HEK293 (cell line): ENCODE results near the gene STX10.
"Not testable (repeated sequence)": the region's sequence is repeated elsewhere in the genome, so short reads cannot be mapped to it uniquely, and the experiment has no call there.

Experiments used
- CTCF ChIA-PET: fragments of 350-600 bp; formaldehyde crosslinking; extraction: SDS; loops from one replicate; lab custom pipeline; 2021; ENCODE audit warnings: antibody characterized with exemption; lab: Yijun Ruan, JAX
- POLR2A ChIA-PET: fragments of 300-600 bp; formaldehyde crosslinking; extraction: SDS; loops from one replicate; lab custom pipeline; 2020; ENCODE audit warnings: antibody characterized with exemption, inconsistent platforms; lab: Yijun Ruan, JAX
- H3K27ac ChIP-seq: fragments of 200-500 bp; sonication (Bioruptor generic); 2 replicates; pipeline ENCODE4 v1.5.1; 2014; ENCODE audit warnings: low read depth, low read length, control low read depth, inconsistent platforms; ENCODE audit errors: extremely low read depth
- H3K36me3 ChIP-seq, 2 experiments: fragments of 200-500 bp in 1 of 2; sonication (Bioruptor generic) in 1 of 2; 1 replicate in 1 of 2; 2 replicates in 1 of 2; pipeline ENCODE4 v1.5.1; 2014 to 2017; ENCODE audit warnings: inconsistent platforms in 2 of 2, low read length in 2 of 2; ENCODE audit not compliant: control insufficient read depth in 2 of 2, insufficient read depth in 1 of 2
- H3K4me1 ChIP-seq: fragments of 200-500 bp; sonication (Bioruptor generic); 2 replicates; pipeline ENCODE4 v1.5.1; 2014; ENCODE audit warnings: mild to moderate bottlenecking, low read length, inconsistent platforms; ENCODE audit not compliant: control insufficient read depth, insufficient read depth
- H3K4me3 ChIP-seq: 2 replicates; pipeline ENCODE4 v1.5.1; 2011; ENCODE audit warnings: low read depth, mild to moderate bottlenecking, control low read depth, low read length, moderate library complexity
- H3K9me3 ChIP-seq: fragments of 200-500 bp; sonication (Bioruptor generic); 2 replicates; pipeline ENCODE4 v1.5.1; 2014; ENCODE audit warnings: low read depth, low read length, inconsistent platforms; ENCODE audit not compliant: control insufficient read depth, insufficient read depth
- AEBP2 ChIP-seq: fragments of 450-650 bp; formaldehyde crosslinking; IDR thresholded peaks from 2 replicates; pipeline ENCODE4 v1.5.1; 2016; ENCODE audit warnings: missing biosample characterization, missing genetic modification characterization, borderline replicate concordance
- KLF1 ChIP-seq: fragments of 450-650 bp; formaldehyde crosslinking; IDR thresholded peaks from 2 replicates; pipeline ENCODE4 v1.5.1; 2016; ENCODE audit warnings: missing biosample characterization, missing genetic modification characterization
- KLF9 ChIP-seq: fragments of 450-650 bp; formaldehyde crosslinking; IDR thresholded peaks from 2 replicates; pipeline ENCODE4 v1.5.1; 2016; ENCODE audit warnings: missing biosample characterization, missing genetic modification characterization, low read depth
- OSR2 ChIP-seq: fragments of 450-650 bp; formaldehyde crosslinking; IDR thresholded peaks from 2 replicates; pipeline ENCODE4 v1.5.1; 2016; ENCODE audit warnings: missing biosample characterization, missing genetic modification characterization
- PATZ1 ChIP-seq: fragments of 450-650 bp; formaldehyde crosslinking; IDR thresholded peaks from 2 replicates; pipeline ENCODE4 v1.5.1; 2016; ENCODE audit warnings: missing biosample characterization, missing genetic modification characterization
- SP2 ChIP-seq: fragments of 450-650 bp; formaldehyde crosslinking; IDR thresholded peaks from 2 replicates; pipeline ENCODE4 v1.5.1; 2016; ENCODE audit warnings: missing biosample characterization, missing genetic modification characterization
- TCF7L2 ChIP-seq: IDR thresholded peaks from 2 replicates; pipeline ENCODE4 v1.6.1; 2011; ENCODE audit warnings: low read depth, mild to moderate bottlenecking, inconsistent platforms, low read length, moderate library complexity, borderline replicate concordance
- ZBTB10 ChIP-seq: fragments of 450-650 bp; formaldehyde crosslinking; IDR thresholded peaks from 2 replicates; pipeline ENCODE4 v1.5.1; 2016; ENCODE audit warnings: missing biosample characterization, missing genetic modification characterization
- ZBTB17 ChIP-seq: fragments of 450-650 bp; formaldehyde crosslinking; IDR thresholded peaks from 2 replicates; pipeline ENCODE4 v1.5.1; 2016; ENCODE audit warnings: missing biosample characterization, missing genetic modification characterization
- ZBTB49 ChIP-seq: fragments of 450-650 bp; formaldehyde crosslinking; IDR thresholded peaks from 2 replicates; pipeline ENCODE4 v1.5.1; 2016; ENCODE audit warnings: missing biosample characterization, missing genetic modification characterization, low read depth
- ZBTB8A ChIP-seq: fragments of 450-650 bp; formaldehyde crosslinking; IDR thresholded peaks from 2 replicates; pipeline ENCODE4 v1.5.1; 2016; ENCODE audit warnings: missing biosample characterization, missing genetic modification characterization
- ZIC2 ChIP-seq: fragments of 450-650 bp; formaldehyde crosslinking; IDR thresholded peaks from 2 replicates; pipeline ENCODE4 v1.5.1; 2016; ENCODE audit warnings: missing biosample characterization, missing genetic modification characterization
- ZNF121 ChIP-seq: fragments of 450-650 bp; formaldehyde crosslinking; IDR thresholded peaks from 2 replicates; pipeline ENCODE4 v1.5.1; 2016; ENCODE audit warnings: missing biosample characterization, missing genetic modification characterization
- ZNF335 ChIP-seq: fragments of 450-650 bp; formaldehyde crosslinking; conservative IDR thresholded peaks from 2 replicates; pipeline ENCODE4 v1.5.1; 2016; ENCODE audit warnings: missing biosample characterization, missing genetic modification characterization
- ZNF416 ChIP-seq: fragments of 450-650 bp; formaldehyde crosslinking; IDR thresholded peaks from 2 replicates; pipeline ENCODE4 v1.5.1; 2016; ENCODE audit warnings: missing biosample characterization, missing genetic modification characterization
- ZNF558 ChIP-seq: fragments of 450-650 bp; formaldehyde crosslinking; IDR thresholded peaks from 2 replicates; pipeline ENCODE4 v1.5.1; 2016; ENCODE audit warnings: missing biosample characterization, missing genetic modification characterization
- ZNF600 ChIP-seq: fragments of 450-650 bp; formaldehyde crosslinking; IDR thresholded peaks from 2 replicates; pipeline ENCODE4 v1.5.1; 2016; ENCODE audit warnings: missing biosample characterization, missing genetic modification characterization
- ZNF692 ChIP-seq: fragments of 450-650 bp; formaldehyde crosslinking; IDR thresholded peaks from 2 replicates; pipeline ENCODE4 v1.5.1; 2016; ENCODE audit warnings: missing biosample characterization, missing genetic modification characterization

The STX10 gene

GRCh38 chr19:13169769-13170168 is 19.6 kb upstream of the STX10 start:
- CTCF ChIA-PET, result interaction anchor here (0.6 to 2.6 kb wide), 9 partner anchors 11 to 259 kb away, joined by 3 to 11 read pairs (median 3); no protein-coding TSS in a partner anchor
- Histone ChIP-seq H3K9me3 (no peaks in the 10 kb centered on the region), H3K27ac (no peak overlapping the region), H3K4me1 (peaks cover 13% of the 10 kb centered on the region), H3K4me3 (no peak overlapping the region)
- POLR2A ChIA-PET, result interaction anchor here (1.4 to 5.2 kb wide), 3 partner anchors 15 to 19 kb away, joined by 5 to 63 read pairs (median 6); partner anchors contain the start of genes IER2 and STX10
- TF ChIP-seq ZBTB17 (tag by site-specific recombination) (0 out of 2 replicates have a peak, but pooled peaks have one; percentile 9), AEBP2 (tag by site-specific recombination) (no peak), SP2 (tag by site-specific recombination) (no peak), ZNF600 (tag by site-specific recombination) (0 out of 2 replicates have a peak, but pooled peaks have one; percentile 31), KLF1 (peak; percentile 43), PATZ1 (tag by site-specific recombination) (0 out of 2 replicates have a peak, but pooled peaks have one; percentile 17), ZNF335 (tag by site-specific recombination) (peak; percentile 57; the same call in 1 of the 2 replicates)
- TF ChIP-seq, all 188 proteins: peak for 5
- no peaks in the 10 kb centered on the region for H3K36me3 ChIP-seq

- CTCF ChIA-PET, result interaction anchor here (0.7 to 1.1 kb wide), 2 partner anchors 29 to 34 kb away, joined by 3 to 4 read pairs; no protein-coding TSS in a partner anchor
- H3K4me1 ChIP-seq, result peaks cover 17% of the 10 kb centered on the region
- H3K36me3 ChIP-seq, H3K9me3 ChIP-seq, H3K4me3 ChIP-seq, H3K27ac ChIP-seq: not testable (repeated sequence)
- 0 out of 2 replicates have a peak, but pooled peaks have one; percentile 15 for TF ChIP-seq ZNF121 (tag by site-specific recombination)
- POLR2A ChIA-PET, result interaction anchor here (5.9 to 6.3 kb wide), 2 partner anchors 11 to 14 kb away, joined by 60 to 89 read pairs; no protein-coding TSS in a partner anchor
Observed at GRCh38 chr19:13166151-13166550, 16.0 kb upstream of the STX10 start.

GRCh38 chr19:13165162-13165997 is 15.2 kb upstream of the STX10 start:
- Histone ChIP-seq H3K9me3 (no peaks in the 10 kb centered on the region), H3K4me1 (peaks cover 17% of the 10 kb centered on the region), H3K4me3 (no peak overlapping the region), H3K27ac (peak overlapping the region; percentile 72), H3K36me3 (no peaks in the 10 kb centered on the region)
- POLR2A ChIA-PET, result interaction anchor here (0.7 to 6.3 kb wide), 5 partner anchors 10 to 341 kb away, joined by 3 to 89 read pairs (median 17); partner anchors contain the start of gene CACNA1A
- CTCF ChIA-PET, result interaction anchor here (1.0 to 1.1 kb wide), 2 partner anchors 28 to 29 kb away, joined by 3 to 4 read pairs; no protein-coding TSS in a partner anchor
- TF ChIP-seq ZNF558 (tag by site-specific recombination), result no peak
- TF ChIP-seq KLF9, result no peak
- TF ChIP-seq ZBTB49 (tag by site-specific recombination), result no peak
- no peak for TF ChIP-seq ZNF692 (tag by site-specific recombination)
- TF ChIP-seq TCF7L2, result no peak
- TF ChIP-seq ZBTB10 (tag by site-specific recombination), result no peak
- no peak; the same call in 1 of the 2 replicates for TF ChIP-seq OSR2 (tag by site-specific recombination)
- TF ChIP-seq ZNF121 (tag by site-specific recombination), result peak; percentile 77
- TF ChIP-seq ZNF416, result no peak
- TF ChIP-seq ZIC2 (tag by site-specific recombination), result peak; percentile 65
- TF ChIP-seq ZBTB8A (tag by site-specific recombination), result peak; percentile 28; the same call in 1 of the 2 replicates
